ENCODE data around the gene B4GALT3. TPM values are rescaled to one million over a fixed set of nuclear protein-coding genes. Genes with fewer than 3 reads are reported as not detected.

The B4GALT3 gene
- total and polyA plus RNA-seq, 2 of the 8 experiments (the other 6 are each of a cell fraction or from before 2014, with no cell fraction given) = 42.3 to 43.0 TPM

GRCh38 chr1:161153682-161154337 is 23.5 kb downstream of the B4GALT3 start, which contains the start of gene UFC1 (continued):
- TF ChIP-seq SP2 (IDR thresholded peaks at IDR 0.05; ENCODE audit: low read length) = no peak
- TF ChIP-seq KDM1A (IDR thresholded peaks at IDR 0.05; ENCODE audit: borderline replicate concordance, low read length) = no peak
- 0 out of 3 replicates have a peak, but pooled peaks of 1 of the 2 experiments have one; percentile 2 for TF ChIP-seq EP300 (IDR thresholded peaks at IDR 0.05; ENCODE audit: borderline replicate concordance in 1 of 2, low read depth in 2 of 2, low read length in 2 of 2)
- TF ChIP-seq, protein P1, sequence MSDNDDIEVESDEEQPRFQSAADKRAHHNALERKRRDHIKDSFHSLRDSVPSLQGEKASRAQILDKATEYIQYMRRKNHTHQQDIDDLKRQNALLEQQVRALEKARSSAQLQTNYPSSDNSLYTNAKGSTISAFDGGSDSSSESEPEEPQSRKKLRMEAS (IDR thresholded peaks at IDR 0.05) = peak; percentile 85
- no peak for TF ChIP-seq POU5F1 (IDR thresholded peaks at IDR 0.05; ENCODE audit: low read depth, low read length)
- TF ChIP-seq TBP (IDR thresholded peaks at IDR 0.05; ENCODE audit: low read depth, low read length) = peak; percentile 87
- TF ChIP-seq RBBP5 (IDR thresholded peaks at IDR 0.05; ENCODE audit: borderline replicate concordance, low read depth, low read length) = peak; percentile 84
- no peak for TF ChIP-seq HDAC6 (IDR thresholded peaks at IDR 0.05; ENCODE audit: low read depth, low read length)
- no peak for TF ChIP-seq ATF3 (IDR thresholded peaks at IDR 0.05; ENCODE audit: insufficient read depth, low read depth, low read length)
- TF ChIP-seq RNF2 (IDR thresholded peaks at IDR 0.05; ENCODE audit: borderline replicate concordance, low read depth, low read length, missing control alignments, poor library complexity, severe bottlenecking) = no peak
- no peak for TF ChIP-seq NRF1 (IDR thresholded peaks at IDR 0.05; ENCODE audit: low read depth, low read length)
- no peak for TF ChIP-seq ZNF274 (IDR thresholded peaks at IDR 0.05; ENCODE audit: borderline replicate concordance, extremely low read depth, low read length)
- peak; percentile 99 for TF ChIP-seq YY1 (IDR thresholded peaks at IDR 0.05; ENCODE audit: low read depth, low read length)
- TF ChIP-seq SAP30 (IDR thresholded peaks at IDR 0.05; ENCODE audit: insufficient read depth, insufficient replicate concordance, low read length) = peak; percentile 65
- peak; percentile 50; the same call in 1 of the 2 replicates for TF ChIP-seq BRCA1 (IDR thresholded peaks at IDR 0.05; ENCODE audit: low read depth, low read length)
- TF ChIP-seq SIX5 (IDR thresholded peaks at IDR 0.05; ENCODE audit: low read depth, low read length) = no peak; the same call in 1 of the 2 replicates
- no peak for TF ChIP-seq RFX5 (IDR thresholded peaks at IDR 0.05; ENCODE audit: borderline replicate concordance, low read depth, low read length)
- 0 out of 4 replicates have a peak, but pooled peaks of 1 of the 2 experiments have one; percentile 71 for TF ChIP-seq HDAC2 (IDR thresholded peaks at IDR 0.05; ENCODE audit: borderline replicate concordance in 1 of 2, low read depth in 2 of 2, low read length in 2 of 2)
- TF ChIP-seq SIRT6 (IDR thresholded peaks at IDR 0.05; ENCODE audit: low read length) = no peak
- TF ChIP-seq E2F6 (IDR thresholded peaks at IDR 0.05) = no peak
- TF ChIP-seq SUZ12 (IDR thresholded peaks at IDR 0.05; ENCODE audit: low read length) = no peak
- peak; percentile 84 for TF ChIP-seq TAF7 (optimal IDR thresholded peaks at IDR 0.05; ENCODE audit: borderline replicate concordance, low read depth, low read length)

All from H1 (cell line).